IMR-90 (cell line): Measurements from ENCODE around the gene TRPV4.

Experiments
- CEBPB ChIP-seq: IDR thresholded peaks from 2 replicates; pipeline ENCODE4 v1.6.1; 2012; ENCODE audit warnings: low read depth, low read length, improper control_type of control experiment
- MAZ ChIP-seq: IDR thresholded peaks from 2 replicates; pipeline ENCODE4 v1.6.1; 2012; ENCODE audit warnings: low read depth, mild to moderate bottlenecking, low read length, improper control_type of control experiment, moderate library complexity, borderline replicate concordance
- MXI1 ChIP-seq: IDR thresholded peaks from 2 replicates; pipeline ENCODE4 v1.6.1; 2012; ENCODE audit warnings: low read depth, mild to moderate bottlenecking, low read length, moderate library complexity, borderline replicate concordance
- POLR2A ChIP-seq: IDR thresholded peaks from 2 replicates; pipeline ENCODE4 v1.6.1; 2012; ENCODE audit warnings: mild to moderate bottlenecking, low read depth, low read length
- RAD21 ChIP-seq: IDR thresholded peaks from 2 replicates; pipeline ENCODE4 v1.6.1; 2012; ENCODE audit warnings: low read length, improper control_type of control experiment
- TF ChIP-seq, protein P1 (sequence below): conservative IDR thresholded peaks from 2 replicates; pipeline ENCODE4 v1.5.1; 2012; ENCODE audit warnings: mild to moderate bottlenecking, low read depth, low read length, improper control_type of control experiment
- TF ChIP-seq, protein P2 (sequence below): fragments of 150-350 bp; IDR thresholded peaks from 2 replicates; pipeline ENCODE4 v1.6.1; 2016; ENCODE audit warnings: low read depth, mild to moderate bottlenecking, low read length, moderate library complexity, borderline replicate concordance

DNA sequence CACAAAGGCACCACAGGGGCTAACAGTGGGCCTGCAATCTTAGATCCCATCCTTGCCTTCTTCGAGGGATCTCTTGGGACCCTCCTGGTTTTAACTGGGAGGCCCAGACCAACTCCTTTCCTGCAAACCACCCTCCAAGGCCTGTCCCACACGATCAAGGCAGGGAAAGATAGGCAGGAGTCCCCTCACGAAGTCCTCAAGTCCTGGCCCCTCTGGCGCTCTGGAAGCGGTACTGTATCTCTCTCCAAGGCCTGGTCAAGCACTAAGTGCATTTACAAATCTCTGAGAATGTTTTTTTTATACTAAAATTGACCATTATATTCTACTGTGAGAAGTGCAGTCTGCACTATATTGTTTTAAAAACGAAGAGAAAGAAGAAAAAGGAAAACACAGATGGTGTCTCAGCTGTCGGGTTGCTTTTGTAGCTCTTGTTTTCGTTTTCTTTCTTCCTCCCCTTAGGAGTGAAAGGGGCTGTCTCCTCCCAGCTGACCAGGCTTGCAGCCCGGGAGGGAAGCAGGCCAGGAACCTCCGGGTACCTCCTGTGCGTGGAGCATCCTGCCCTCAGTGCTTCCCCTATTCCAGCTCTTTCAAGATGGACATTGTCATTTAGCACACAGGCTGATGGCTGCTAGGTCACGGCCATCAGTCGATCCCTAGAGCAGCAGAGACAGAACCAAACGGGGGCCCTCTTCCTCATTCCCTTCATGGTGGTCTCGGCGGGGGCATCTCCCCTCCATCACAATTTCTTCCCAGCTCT is 62.9 kb downstream of the TRPV4 start:
- TF ChIP-seq, protein P1, sequence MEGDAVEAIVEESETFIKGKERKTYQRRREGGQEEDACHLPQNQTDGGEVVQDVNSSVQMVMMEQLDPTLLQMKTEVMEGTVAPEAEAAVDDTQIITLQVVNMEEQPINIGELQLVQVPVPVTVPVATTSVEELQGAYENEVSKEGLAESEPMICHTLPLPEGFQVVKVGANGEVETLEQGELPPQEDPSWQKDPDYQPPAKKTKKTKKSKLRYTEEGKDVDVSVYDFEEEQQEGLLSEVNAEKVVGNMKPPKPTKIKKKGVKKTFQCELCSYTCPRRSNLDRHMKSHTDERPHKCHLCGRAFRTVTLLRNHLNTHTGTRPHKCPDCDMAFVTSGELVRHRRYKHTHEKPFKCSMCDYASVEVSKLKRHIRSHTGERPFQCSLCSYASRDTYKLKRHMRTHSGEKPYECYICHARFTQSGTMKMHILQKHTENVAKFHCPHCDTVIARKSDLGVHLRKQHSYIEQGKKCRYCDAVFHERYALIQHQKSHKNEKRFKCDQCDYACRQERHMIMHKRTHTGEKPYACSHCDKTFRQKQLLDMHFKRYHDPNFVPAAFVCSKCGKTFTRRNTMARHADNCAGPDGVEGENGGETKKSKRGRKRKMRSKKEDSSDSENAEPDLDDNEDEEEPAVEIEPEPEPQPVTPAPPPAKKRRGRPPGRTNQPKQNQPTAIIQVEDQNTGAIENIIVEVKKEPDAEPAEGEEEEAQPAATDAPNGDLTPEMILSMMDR: no peak
- TF ChIP-seq, protein P2, sequence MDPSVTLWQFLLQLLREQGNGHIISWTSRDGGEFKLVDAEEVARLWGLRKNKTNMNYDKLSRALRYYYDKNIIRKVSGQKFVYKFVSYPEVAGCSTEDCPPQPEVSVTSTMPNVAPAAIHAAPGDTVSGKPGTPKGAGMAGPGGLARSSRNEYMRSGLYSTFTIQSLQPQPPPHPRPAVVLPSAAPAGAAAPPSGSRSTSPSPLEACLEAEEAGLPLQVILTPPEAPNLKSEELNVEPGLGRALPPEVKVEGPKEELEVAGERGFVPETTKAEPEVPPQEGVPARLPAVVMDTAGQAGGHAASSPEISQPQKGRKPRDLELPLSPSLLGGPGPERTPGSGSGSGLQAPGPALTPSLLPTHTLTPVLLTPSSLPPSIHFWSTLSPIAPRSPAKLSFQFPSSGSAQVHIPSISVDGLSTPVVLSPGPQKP: no peak
- TF ChIP-seq POLR2A (no peak), MAZ (no peak), RAD21 (no peak), MXI1 (no peak), CEBPB (no peak)
